NCI-H128 (cell line): Measurements from ENCODE around the gene GPATCH3.
"Not testable (repeated sequence)": the region's sequence is repeated elsewhere in the genome, so short reads cannot be mapped to it uniquely, and the experiment has no call there.

Experiments used
- DNase-seq: peaks from one replicate; lab custom pipeline; 2025; ENCODE audit not compliant: unreplicated experiment; lab: John Stamatoyannopoulos, UW

The GPATCH3 gene

DNA sequence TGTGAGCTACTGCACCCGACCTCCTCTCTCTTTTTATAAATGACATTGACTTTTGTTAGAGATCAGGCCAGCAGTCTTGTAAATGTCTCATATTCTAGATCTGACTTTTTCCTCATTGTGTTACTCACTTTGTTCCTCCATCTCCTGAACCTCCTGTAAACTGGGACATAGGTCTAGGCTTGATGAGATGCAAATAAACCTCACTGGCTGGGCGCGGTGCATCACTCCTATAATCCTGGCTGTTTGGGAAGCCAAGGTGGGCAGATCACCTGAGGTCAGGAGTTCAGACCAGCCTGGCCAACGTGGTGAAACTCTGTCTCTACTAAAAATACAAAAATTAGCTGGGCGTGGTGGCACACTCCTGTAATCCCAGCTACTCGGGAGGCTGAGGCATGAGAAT is 52.4 kb downstream of the GPATCH3 start:
- DNase-seq, result not testable (repeated sequence)

DNA sequence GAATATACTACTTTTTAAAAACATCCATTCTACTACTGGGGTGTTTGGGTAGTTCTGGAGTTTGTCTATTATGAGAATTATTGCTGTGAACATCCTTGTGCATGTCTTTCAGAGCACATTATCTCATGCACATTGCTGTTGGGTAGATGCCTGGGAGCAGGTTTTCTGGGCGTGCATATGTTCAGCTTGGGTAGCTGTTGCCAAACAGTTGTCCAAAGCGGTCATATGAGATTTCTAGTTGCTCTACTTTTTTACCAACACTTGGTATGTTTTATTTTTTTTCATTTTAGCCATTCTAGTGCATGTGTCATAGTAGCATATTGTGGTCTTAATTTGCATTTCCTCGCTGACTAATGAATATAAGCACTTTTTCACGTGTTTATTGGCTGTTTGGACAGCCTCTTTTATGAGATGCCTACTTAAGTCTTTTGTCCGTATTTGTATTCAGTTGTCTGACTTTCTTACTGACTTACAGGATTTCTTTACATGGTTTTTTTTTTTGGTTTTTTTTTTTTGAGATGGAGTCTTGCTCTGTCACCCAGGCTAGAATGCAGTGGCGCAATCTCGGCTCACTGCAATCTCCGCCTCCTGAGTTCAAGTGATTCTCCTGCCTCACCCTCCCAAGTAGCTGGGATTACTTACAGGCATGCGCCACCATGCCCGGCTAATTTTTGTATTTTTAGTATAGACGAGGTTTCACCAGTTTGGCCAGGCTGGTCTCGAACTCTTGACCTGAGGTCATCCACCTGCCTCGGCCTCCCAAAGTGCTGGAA is 55.7 kb downstream of the GPATCH3 start:
- no peak for DNase-seq
